Activated naive CD8-positive, alpha-beta T cell treated with anti-CD3 and anti-CD28 coated beads, Interleukin-2, amount 50 U/mL, for 16 hours (primary cell): ENCODE results near the gene SLC15A1.

Experiments
- DNase-seq: peaks from one replicate; pipeline ENCODE4 v3.0.0-alpha.2; 2020; ENCODE audit warnings: low read depth, low spot score

Gene SLC15A1, protein sequence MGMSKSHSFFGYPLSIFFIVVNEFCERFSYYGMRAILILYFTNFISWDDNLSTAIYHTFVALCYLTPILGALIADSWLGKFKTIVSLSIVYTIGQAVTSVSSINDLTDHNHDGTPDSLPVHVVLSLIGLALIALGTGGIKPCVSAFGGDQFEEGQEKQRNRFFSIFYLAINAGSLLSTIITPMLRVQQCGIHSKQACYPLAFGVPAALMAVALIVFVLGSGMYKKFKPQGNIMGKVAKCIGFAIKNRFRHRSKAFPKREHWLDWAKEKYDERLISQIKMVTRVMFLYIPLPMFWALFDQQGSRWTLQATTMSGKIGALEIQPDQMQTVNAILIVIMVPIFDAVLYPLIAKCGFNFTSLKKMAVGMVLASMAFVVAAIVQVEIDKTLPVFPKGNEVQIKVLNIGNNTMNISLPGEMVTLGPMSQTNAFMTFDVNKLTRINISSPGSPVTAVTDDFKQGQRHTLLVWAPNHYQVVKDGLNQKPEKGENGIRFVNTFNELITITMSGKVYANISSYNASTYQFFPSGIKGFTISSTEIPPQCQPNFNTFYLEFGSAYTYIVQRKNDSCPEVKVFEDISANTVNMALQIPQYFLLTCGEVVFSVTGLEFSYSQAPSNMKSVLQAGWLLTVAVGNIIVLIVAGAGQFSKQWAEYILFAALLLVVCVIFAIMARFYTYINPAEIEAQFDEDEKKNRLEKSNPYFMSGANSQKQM

DNA sequence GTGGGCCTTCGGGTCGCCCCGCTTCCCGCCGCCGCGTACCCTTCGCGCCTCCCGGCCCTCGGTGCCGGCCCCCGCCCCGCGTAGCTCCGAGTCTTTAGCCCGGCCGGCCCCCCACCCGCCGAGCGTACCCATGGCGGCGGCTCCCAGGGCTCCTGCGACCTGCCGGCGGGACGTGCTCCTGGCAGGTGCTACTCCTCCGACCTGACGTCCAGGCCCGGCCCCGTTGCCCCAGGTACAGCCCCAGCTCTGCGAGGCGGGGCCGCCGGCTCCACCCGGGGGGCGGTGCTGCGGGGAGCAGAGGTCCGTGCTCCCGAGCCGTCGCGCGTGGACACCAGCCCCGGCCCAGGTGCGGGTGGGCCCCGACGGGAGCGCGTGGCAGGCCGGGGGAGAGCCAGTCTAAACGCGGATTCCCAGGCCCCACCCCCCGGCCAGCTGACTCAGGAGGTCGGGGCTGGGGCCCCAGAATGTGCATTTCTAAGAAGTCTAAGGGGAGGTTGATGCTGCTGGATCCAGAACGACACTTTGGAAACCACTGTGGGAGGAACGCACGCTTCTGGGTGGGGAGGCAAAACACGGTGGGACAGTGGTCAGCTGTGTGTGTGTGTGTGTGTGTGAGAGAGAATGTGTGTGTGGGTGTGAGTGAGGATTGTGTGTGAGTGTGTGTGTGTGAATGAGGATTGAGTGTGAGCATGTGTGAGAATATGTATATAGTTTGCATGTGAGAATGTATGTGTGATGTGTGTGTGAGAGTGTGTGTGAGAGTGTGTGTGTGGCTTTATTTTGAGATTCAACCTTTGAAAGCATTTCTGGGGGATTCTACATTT is at the start of gene SLC15A1:
SLC15A1 (minus strand) TSS at position 206 of the 824 bp plus-strand sequence; CDS start at position 132, 74 bp downstream.
- DNase-seq = no peak

DNA sequence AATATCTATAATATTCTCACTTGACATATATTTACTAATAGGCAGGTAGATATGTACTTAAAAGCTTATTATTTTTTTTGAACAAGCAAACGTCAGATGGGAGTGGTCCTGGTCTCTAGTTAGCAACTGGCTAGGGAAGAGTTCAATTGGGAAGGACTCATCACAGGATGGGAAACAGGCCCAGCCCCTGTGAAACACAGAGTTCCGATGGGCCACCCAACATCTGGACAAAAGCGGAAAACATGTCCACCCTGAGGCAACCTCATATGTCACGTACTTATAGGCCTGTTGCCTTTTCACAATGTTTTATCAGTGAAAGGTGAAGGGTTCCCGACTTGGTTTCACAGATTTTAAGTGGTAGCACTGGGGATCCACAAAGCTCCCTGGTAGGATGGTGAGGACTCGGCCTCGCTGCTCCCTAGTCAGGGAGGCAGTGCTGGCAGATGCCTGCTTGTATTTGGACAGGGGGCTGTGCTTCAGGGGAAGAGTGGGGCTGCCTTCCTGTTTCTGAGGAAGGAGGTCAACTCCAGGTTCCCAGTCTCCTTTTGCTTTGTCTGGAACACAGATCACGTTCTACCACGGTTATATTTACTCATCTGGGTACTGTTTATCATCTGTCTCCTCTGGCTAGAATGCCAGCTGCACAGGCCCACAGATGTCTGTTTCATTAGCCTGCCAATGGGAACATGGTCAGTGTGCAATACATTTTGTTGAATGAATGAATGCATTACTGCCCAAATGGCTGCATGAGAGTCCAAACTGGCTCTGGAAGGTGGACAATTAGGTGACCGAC is 49.4 kb upstream of the SLC15A1 start:
- no peak for DNase-seq

DNA sequence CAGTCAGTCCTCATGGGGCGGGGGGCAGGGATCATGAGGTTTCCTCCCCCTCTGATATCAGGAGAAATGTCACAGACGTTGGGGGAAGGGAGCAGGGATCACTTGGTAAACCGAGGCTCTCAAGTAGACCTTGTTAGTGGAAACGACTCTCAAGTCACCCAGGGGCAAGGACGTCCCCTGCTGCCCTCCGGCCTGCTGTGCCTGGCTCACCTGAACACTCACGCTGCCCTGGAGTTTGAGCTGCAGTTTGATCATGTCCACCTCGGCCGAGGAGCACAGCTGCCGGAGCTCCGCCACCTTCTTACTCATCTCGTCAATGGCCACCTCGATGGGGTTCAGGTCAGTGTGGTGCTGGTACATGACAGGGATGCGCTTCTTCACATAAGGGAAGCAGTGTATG is 47.6 kb upstream of the SLC15A1 start:
- no peak for DNase-seq

DNA sequence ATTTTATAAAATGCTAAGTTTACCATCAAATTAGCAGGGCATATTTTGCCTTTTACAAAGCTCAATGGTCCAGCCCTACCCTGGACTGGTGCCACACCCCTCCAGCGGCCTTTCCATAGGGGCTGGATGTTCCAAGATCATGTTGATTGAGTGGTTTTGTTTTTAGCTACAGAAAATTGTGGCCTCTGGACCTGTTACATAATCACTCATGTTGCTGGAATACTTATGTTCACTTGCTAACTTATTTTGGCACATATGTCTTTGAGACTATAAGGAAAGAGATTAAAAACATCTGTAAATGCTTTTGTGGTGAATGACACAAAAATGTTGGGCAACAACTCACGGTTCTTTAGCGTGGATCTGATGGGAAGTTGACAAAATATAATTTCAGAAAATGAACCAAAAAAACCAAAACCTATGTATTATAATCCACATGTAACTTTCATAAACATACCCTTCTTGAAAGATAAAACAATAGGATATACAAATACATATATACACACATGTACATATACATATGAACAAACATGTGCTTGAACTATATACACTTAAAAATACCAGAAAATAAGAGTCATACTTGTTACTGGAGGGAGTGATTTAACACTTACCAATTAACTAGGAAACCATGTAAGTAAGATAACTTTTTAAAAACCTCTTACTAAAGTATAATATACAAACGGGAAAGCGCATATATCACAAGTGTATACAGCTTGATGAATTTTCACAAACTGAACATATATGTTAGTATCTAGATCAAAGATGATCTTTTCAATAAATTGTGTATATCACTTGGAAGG is 46.6 kb upstream of the SLC15A1 start:
- DNase-seq = no peak

DNA sequence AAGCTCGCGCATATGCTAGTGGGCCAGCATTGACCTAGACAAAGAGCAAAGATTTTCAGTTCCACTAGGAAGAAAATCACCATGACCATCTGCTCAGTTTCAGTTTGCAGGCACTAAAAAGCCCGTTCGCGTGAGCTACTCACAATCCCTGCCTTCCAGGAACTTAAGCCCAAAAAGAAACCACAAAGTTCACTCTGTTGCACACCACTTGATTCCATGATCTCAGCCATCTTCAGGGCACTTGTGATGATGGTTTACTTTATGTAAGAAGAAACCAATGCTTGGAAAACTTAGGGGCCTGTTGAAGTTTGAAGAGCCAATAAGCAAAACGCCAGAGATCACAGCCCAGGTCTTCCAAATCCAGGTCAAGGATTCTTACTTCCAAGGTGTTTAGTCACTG is 45.0 kb upstream of the SLC15A1 start:
- DNase-seq = no peak

DNA sequence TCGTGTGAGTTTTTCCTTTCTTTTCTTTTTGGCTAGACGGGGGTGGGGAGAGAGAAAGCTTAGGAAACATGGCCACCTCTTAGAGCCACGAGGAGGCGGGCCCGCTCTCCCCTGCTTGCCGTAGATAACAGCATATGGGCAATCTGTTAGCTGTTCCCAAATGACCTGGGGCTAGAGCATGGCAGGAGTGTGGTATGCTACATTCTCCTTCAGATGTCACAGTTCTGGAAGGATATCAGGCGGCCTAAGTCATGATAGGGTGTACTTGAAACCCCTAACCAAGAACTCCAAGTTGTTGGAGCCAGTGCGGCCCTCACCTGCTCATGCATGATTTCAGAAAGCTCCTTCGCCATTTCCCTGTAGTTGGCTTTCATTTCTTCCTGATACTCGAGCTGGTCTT is 44.3 kb upstream of the SLC15A1 start:
- DNase-seq = no peak

DNA sequence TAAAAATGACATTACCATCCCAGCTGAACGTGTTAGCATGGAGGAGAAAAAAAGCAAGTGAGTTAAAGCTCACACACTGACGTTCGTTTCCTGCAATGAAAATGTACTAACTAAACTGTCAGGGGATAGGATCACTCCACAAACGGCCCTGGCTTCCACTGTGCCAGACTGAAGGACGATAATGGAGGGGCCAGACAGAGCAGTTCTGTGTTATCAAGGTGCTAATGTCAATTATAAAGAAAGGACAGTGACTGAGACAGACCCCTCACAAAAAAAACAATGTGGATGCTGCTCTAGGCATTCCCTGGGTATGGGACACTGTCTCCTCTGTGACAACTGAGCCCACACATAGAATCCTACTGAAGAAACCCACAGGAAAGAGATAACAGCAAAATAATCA is 43.7 kb upstream of the SLC15A1 start:
- DNase-seq = no peak

DNA sequence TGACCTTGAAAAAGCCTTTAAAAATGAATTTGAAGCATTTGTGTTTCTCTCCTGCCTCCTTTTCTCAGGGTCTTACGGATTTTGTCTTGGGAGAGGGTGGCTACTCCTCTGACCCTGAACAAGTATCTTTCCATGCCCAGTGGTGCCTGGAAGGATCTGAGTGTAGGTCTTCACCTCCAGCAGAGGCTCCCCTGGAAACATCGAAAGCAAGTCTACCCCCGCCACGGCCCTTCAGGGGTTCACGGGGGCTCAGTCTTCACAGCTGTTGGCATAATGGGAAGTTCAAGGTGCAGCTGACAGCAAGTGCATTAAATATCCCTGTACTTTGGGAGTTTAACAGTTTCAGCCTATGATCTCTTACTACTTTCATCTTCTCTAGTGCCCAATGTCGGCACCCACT is 42.7 kb upstream of the SLC15A1 start:
- DNase-seq = no peak

DNA sequence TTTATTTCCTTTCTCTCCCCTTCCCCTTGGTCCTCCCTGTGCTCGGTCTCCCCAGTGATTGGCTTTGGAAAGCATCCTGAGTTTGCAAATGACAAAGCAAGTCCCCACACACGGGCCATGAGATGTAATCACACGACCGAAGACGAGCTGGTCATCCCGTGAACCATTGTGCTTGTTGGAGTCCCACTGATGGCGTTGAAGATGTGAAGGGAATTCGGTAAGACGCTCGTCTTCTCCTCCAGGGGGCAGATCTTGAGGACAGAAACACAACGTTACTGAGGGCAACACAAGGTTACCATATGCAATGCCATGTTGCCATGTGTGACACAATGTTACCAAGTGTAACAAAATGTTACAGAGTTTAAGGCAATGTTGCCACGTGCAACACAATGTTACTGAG is 42.0 kb upstream of the SLC15A1 start:
- no peak for DNase-seq

DNA sequence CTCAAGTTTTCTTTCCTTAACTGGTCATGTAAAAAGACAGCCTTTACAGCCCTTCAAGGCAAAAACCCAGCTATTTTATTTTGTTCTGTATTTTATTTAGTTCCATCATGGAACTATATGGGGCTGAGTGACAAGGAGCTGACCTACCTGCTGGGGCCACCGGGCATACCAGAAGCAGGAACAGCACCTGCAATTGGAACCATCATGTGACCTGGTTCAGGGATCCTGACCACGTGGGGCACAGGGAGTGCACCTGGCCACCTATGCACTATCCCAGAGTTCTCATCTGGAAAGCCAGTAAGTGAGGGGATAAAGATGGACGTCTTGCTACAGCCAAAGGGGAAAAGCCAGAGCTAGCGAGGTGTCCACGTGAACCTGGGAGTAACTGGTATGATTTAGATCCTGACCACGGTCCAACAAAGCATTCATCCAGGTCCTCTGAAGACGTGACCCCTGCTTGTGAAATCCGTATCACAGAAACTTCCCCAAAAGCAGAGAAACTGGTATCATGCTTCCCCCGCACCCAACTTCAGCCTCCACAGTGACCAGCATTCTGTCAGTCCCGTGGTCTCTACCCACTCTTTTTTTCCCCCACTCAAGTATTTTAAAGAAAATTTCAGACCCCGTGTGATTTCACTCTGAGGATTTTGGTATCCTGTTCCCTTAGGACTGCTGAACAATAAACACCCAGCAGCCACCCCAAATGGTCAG is 40.5 kb upstream of the SLC15A1 start:
- no peak for DNase-seq

DNA sequence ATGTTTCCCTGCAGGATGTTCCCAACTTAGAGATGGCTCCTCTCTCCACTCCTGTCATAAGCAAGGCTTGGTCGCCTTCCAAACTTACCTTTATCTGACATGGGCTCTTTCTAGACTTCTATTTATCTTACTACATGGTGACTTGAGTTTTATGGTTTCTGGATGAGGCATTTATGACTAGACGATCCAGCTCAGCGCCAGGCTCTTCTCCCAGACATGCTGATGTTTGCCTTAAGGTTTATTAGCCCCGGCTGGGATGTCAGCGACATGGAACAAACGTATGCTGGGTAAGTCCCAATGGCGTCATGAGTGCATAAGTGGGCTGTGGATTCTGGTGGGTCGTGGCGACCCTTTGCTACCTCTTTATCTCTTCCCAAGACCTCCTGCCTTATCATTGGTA is 39.8 kb upstream of the SLC15A1 start:
- no peak for DNase-seq

DNA sequence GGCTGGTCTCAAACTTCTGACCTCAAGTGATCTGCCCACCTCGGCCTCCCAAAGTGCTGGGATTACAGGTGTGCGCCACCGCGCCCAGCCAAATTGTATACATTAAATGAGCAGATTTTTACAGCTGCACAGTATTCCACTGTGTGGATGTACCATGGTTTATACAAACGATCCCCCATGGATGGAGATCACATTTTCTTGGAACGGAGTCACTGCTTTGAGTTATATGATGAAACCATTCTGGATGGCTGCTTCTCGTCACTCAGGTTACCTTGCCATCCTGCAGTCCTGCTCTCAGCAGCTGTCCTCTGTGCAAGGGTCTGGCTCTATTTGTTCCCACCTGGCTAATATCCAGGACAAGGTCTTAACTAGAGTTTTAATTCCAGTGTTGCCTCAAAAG is 39.1 kb upstream of the SLC15A1 start:
- DNase-seq = no peak

DNA sequence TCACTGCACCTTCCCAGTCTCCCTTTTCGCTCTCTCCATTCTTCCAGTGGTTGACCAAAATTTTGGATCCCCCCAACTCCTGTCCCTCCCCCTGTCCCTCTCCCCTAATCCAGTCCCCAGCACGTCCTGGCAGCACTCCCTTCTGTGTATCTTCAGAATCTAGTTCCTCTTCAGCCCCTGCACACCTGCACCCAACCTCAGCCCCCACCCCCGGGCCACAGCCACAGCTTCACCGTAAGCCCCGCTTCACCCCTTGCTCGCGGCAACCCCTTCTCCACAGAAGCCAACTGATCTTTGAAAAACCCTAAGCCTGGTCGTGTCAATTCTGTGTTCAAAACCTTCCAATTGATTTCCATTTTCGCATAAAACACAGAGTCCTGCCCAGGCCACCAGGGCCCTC is 35.5 kb upstream of the SLC15A1 start:
- no peak for DNase-seq

DNA sequence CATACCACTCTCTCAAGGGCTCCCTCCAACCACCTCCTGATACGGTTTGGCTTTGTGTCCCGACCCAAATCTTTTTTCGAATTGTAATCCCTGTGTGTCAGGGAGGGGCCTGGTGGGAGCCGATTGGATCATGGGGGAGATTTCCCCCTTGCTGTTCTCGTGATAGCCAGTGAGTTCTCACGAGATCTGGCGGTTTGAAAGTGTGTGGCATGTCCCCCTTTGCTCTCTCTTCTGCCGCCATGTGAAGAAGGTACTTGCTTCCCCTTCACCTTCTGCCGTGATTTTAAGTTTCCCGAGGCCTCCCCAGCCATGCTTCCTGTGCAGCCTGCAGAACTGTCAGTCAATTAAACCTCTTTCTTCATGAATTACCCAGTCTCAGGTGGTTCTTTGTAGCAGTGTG is 34.7 kb upstream of the SLC15A1 start:
- DNase-seq = no peak

DNA sequence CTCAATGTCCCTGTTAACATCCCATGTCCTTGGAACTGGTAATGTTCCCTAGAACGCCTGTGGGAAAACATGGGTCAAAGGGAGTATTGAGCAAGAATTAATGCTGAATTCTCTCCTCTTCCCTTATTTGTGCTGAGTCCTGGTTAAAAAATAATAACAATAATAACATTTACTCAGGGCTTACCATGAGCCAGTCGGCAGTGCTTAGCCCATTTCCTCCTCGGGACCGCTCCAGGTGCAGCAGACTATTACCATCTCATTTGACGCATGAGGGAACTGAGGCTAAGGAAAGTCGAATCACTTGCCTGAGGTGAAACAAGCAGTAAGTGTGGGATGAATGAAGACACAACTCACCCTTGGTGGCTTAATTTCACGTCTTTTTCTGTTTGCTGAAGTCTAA is 33.6 kb upstream of the SLC15A1 start:
- DNase-seq = no peak

DNA sequence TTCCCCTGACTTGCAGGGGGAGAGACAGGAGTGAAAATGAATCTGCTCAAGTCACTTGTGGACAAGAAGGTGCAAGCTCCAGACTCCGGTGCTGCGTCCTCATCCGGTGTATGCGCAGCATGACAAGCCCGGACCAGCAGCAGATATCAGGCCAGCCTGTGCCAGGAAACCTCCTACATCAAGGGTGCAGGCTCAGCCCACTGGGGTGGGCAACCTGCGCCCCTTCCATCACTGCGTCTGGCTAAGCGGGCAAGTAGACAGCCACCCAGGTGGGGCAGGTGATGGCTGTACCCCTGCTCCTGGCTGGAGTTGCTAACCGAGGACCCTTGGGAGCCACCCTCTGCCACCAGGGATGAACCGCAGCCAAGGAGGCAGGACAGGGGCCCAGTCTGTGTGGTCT is 32.9 kb upstream of the SLC15A1 start:
- DNase-seq = no peak

DNA sequence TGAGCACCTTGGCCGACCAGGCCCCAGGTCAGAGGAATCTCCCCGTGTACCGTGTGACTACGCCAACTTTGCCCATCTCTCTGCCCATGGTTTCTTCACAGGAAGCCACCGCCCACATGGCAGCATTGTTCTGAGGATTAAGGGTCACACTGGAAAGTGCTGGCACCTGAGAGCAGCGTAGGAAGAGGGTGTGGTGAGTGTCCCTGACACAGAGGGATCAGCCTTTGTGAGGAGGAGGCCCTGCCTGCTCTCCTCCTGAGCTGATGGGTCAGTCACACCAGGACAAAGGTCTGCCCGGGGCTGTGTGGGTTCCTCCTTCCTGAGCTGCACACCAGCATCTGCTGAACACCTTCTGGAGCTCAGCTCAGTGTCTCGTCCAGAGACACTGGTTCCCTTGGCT is 32.2 kb upstream of the SLC15A1 start:
- DNase-seq = no peak

DNA sequence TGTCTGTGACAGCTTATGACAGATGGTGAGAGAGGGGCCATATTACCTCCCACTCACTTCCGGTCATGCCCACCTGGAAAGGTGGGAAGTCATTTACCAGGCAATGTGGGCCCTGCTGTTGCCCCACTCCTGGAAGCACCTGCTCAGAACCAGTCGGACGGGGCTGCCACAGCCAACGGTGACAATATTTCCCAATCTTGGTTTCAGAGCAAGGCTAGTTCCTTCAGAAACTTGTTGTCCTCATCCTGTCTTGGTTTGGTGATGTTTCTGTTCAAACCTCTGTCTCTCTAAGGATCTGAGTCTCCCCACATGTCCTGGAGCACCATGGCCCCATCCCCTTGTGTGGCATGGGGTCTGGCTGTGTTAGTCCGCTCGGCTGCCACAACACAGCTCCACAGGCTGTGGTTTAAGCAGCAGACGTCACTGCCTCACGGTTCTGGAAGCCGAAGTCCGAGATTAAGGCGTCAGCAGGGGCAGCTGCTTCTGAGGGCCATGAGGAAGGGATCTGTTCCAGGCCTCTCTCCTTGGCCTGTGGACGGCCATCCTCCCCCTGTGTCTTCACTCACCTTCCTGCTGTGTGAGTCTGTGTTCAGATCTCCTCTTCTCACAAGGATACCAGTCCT is 31.5 kb upstream of the SLC15A1 start:
- no peak for DNase-seq

DNA sequence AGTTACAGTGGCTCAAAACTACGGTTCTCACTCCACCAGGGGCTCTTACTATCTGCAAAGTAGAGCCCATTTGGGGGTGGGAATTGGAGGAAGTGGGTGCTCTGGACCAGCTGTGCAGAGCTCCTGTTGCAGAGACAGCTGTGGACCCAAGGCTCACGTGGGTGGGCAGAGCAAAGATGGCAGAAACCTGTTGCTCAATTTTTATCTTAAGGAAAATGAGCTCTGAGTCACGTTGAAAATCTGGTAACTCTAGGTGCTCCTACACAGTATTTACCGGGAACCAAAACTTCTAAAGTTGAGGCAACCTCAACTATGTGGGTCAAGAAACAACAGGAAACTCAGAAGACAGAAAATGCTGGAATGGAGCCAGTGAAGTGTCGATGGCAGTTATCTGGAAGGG is 30.2 kb upstream of the SLC15A1 start:
- DNase-seq = no peak

DNA sequence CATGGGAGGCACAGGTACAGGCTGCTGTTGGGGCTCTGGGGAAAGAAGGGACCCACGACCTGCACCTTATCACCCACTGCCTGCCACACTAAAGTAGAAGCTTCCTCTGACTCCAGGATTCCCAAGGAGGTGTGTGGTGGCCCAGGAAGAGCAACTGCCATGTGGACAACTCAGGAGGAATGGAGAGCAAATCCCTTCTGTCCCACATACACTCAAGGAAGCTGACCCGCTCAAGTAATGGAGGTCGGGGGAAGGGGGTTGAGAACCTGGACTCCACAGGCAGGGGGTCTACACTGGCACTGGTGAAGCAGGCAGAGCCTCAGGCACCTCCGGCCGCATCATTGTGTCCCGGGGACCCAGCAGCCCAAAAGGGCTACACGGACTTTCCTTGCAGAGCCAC is 29.4 kb upstream of the SLC15A1 start:
- no peak for DNase-seq
